ENCODE data around the gene DPY19L3.
"Not testable (repeated sequence)": the region's sequence is repeated elsewhere in the genome, so short reads cannot be mapped to it uniquely, and the experiment has no call there.

The DPY19L3 gene

GRCh38 chr19:32512498-32512897 is 106.9 kb downstream of the DPY19L3 start:
- DNase-seq (ENCODE audit: low read depth): not testable (repeated sequence)

GRCh38 chr19:32519023-32519422 is 113.5 kb downstream of the DPY19L3 start:
- no peak for DNase-seq (ENCODE audit: low read depth)

GRCh38 chr19:32522967-32523366 is 117.4 kb downstream of the DPY19L3 start:
- no peak for DNase-seq (ENCODE audit: low read depth)

GRCh38 chr19:32526895-32527294 is 121.3 kb downstream of the DPY19L3 start:
- no peak for DNase-seq (ENCODE audit: low read depth)

GRCh38 chr19:32530773-32531172 is 125.2 kb downstream of the DPY19L3 start:
- DNase-seq (ENCODE audit: low read depth): no peak

- no peak for DNase-seq (ENCODE audit: low read depth)
Observed at GRCh38 chr19:32532233-32532632, 126.7 kb downstream of the DPY19L3 start.
